Measurements from ENCODE around the gene CANX.
A peak's percentile ranks its signal among the peaks of the same experiment; 100 is the strongest.

The CANX gene

DNA sequence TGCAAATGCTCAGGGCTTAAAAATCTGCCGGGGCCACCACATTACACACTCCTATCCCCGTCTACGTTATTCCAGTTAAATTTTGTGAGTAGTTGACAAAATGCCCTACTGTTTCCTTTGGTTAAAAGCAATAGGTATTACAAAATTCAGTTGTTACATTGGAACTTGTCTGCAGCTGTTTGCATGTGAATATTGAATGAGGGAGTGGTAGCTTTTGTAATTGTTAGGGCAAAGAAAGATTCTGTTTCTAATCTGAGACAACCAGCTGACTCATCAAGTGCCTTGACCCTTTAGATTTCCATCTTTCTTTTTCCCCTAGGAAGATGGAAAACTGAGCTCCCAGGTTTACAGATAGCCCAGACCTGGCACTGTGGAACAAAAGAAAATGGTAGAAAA lies 64.0 kb downstream of the CANX start:
- H3K9me3 ChIP-seq (ENCODE audit: severe bottlenecking): no peaks in the 10 kb centered on the region

DNA sequence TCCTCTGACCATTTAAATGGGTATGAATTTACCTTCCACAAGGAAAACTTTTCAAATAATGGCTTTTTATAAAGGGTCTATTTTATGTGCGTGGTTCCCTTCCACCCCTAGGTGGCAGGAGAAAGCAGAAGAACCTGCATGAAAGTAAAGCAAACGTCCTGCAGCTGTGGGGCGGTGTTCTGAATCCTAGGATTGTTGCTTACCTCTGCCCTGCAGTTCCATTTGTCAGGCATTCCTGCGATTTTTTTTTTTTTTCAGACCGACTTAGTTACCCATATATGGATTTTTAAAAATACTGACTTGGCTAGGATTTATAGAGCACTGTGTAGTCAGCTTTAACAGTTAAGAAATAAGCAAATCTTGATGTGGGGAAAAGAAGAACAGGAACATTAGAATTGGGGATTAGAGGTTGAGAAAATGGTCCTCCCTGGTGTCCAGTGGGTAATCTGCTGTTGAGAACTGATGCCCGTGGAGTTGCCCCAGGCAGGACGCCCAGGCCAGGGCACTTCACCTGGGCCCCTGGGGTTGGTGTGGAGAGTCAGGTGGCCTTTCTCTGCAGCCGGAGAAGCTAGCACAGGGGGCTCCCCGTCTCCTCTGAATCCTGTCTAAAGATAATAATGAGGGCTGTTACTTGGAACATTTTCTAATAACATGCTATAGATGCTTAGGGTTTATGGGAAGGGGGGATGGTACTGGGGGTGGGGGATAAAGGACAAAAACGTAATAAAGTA lies 64.6 kb downstream of the CANX start:
- ATAC-seq (ENCODE audit: low read depth) (peak; percentile 76), DNase-seq (ENCODE audit: low spot score) (no peak)
- peaks cover 45% of the 10 kb centered on the region for H3K4me1 ChIP-seq (ENCODE audit: insufficient read depth, poor library complexity, severe bottlenecking)
- H3K27me3 ChIP-seq (ENCODE audit: insufficient read depth, poor library complexity, severe bottlenecking): no peaks in the 10 kb centered on the region
- H3K9me3 ChIP-seq (ENCODE audit: severe bottlenecking): no peaks in the 10 kb centered on the region
- no peak overlapping the region for H3K4me3 ChIP-seq (ENCODE audit: severe bottlenecking)
- peak overlapping the region; percentile 58 for H3K27ac ChIP-seq (ENCODE audit: poor library complexity, severe bottlenecking)
- TF ChIP-seq, protein P1, sequence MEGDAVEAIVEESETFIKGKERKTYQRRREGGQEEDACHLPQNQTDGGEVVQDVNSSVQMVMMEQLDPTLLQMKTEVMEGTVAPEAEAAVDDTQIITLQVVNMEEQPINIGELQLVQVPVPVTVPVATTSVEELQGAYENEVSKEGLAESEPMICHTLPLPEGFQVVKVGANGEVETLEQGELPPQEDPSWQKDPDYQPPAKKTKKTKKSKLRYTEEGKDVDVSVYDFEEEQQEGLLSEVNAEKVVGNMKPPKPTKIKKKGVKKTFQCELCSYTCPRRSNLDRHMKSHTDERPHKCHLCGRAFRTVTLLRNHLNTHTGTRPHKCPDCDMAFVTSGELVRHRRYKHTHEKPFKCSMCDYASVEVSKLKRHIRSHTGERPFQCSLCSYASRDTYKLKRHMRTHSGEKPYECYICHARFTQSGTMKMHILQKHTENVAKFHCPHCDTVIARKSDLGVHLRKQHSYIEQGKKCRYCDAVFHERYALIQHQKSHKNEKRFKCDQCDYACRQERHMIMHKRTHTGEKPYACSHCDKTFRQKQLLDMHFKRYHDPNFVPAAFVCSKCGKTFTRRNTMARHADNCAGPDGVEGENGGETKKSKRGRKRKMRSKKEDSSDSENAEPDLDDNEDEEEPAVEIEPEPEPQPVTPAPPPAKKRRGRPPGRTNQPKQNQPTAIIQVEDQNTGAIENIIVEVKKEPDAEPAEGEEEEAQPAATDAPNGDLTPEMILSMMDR (IDR thresholded peaks at IDR 0.05; ENCODE audit: poor library complexity, severe bottlenecking): peak; percentile 99
- H3K36me3 ChIP-seq (ENCODE audit: low read depth): peaks cover 30% of the 10 kb centered on the region

More for the DNA sequence above, 64.0 kb downstream of the CANX start:
- Histone ChIP-seq H3K36me3 (ENCODE audit: low read depth) (peaks cover 24% of the 10 kb centered on the region), H3K4me3 (ENCODE audit: severe bottlenecking) (no peak overlapping the region), H3K27ac (ENCODE audit: poor library complexity, severe bottlenecking) (peak overlapping the region; percentile 58), H3K27me3 (ENCODE audit: insufficient read depth, poor library complexity, severe bottlenecking) (no peaks in the 10 kb centered on the region), H3K4me1 (ENCODE audit: insufficient read depth, poor library complexity, severe bottlenecking) (peaks cover 45% of the 10 kb centered on the region)
- DNase-seq (ENCODE audit: low spot score): no peak
- ATAC-seq (ENCODE audit: low read depth): peak; percentile 38
- TF ChIP-seq, protein P1 (IDR thresholded peaks at IDR 0.05; ENCODE audit: poor library complexity, severe bottlenecking): no peak

DNA sequence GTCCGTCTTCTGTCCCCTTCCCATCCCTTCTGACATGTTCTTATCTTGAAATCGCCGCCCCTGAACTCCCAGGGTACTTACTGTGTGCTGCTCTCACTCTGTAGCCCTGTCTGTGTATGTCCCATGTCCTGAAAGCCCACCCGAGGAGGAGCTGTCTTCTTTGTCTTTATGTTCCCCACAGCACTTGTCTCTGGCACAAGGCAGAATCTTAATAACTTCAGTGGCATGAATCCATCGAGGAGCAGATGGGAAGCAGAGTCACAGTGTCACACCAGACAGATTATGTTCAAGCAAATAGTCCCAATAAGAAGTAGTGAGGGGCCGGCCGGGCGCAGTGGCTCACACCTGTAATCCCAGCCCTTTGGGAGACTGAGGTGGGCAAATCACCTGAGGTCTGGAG lies 65.3 kb downstream of the CANX start:
- H3K27ac ChIP-seq (ENCODE audit: poor library complexity, severe bottlenecking): peak overlapping the region; percentile 58

DNA sequence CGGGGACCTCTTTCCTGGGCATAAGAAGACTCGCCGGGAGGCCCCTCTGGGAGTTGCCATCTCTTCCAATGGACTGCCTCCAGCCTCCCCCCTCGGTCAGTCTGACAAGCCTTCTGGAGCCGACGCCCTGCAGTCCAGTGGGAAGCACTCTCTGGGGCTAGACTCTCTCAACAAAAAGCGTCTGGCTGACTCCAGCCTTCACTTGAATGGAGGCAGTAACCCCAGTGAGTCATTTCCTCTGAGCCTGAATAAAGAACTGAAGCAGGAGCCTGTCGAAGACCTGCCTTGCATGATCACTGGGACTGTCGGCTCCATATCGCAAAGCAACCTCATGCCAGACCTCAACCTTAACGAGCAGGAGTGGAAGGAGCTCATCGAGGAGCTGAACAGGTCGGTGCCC lies 66.6 kb downstream of the CANX start:
- ATAC-seq (ENCODE audit: low read depth) (peak; percentile 68), DNase-seq (ENCODE audit: low spot score) (no peak)
- no peaks in the 10 kb centered on the region for H3K9me3 ChIP-seq (ENCODE audit: severe bottlenecking)
- H3K27me3 ChIP-seq (ENCODE audit: insufficient read depth, poor library complexity, severe bottlenecking): no peaks in the 10 kb centered on the region
- no peak overlapping the region for H3K4me3 ChIP-seq (ENCODE audit: severe bottlenecking)
- TF ChIP-seq, protein P1 (IDR thresholded peaks at IDR 0.05; ENCODE audit: poor library complexity, severe bottlenecking): no peak
- H3K27ac ChIP-seq (ENCODE audit: poor library complexity, severe bottlenecking): peak overlapping the region; percentile 58
- H3K36me3 ChIP-seq (ENCODE audit: low read depth): peaks cover 51% of the 10 kb centered on the region
- H3K4me1 ChIP-seq (ENCODE audit: insufficient read depth, poor library complexity, severe bottlenecking): peaks cover 45% of the 10 kb centered on the region

More for the DNA sequence above, 65.3 kb downstream of the CANX start:
- TF ChIP-seq, protein P1 (IDR thresholded peaks at IDR 0.05; ENCODE audit: poor library complexity, severe bottlenecking): no peak
- DNase-seq (ENCODE audit: low spot score) (no peak), ATAC-seq (ENCODE audit: low read depth) (no peak)
- Histone ChIP-seq H3K4me1 (ENCODE audit: insufficient read depth, poor library complexity, severe bottlenecking) (peaks cover 45% of the 10 kb centered on the region), H3K9me3 (ENCODE audit: severe bottlenecking) (no peaks in the 10 kb centered on the region), H3K27me3 (ENCODE audit: insufficient read depth, poor library complexity, severe bottlenecking) (no peaks in the 10 kb centered on the region), H3K36me3 (ENCODE audit: low read depth) (peaks cover 37% of the 10 kb centered on the region), H3K4me3 (ENCODE audit: severe bottlenecking) (no peak overlapping the region)

Measured in RWPE2 (cell line).